GM23248 (cell line): ENCODE results near the gene TUBA4A.

Source experiments
- EZH2 ChIP-seq: fragments of 200-600 bp; sonication (generic); IDR thresholded peaks from 2 replicates; pipeline ENCODE4 v1.6.1; 2018; ENCODE audit warnings: antibody characterized with exemption, mild to moderate bottlenecking; ENCODE audit not compliant: insufficient read depth, poor library complexity, severe bottlenecking
- EZH2phosphoT487 ChIP-seq: fragments of 200-600 bp; sonication (generic); IDR thresholded peaks from 2 replicates; pipeline ENCODE4 v1.6.1; 2018; ENCODE audit warnings: antibody characterized with exemption, moderate library complexity, mild to moderate bottlenecking, low read depth; ENCODE audit not compliant: insufficient read depth

GRCh38 chr2:219286436-219287115 is 32.9 kb upstream of the TUBA4A start:
- no peak for TF ChIP-seq EZH2phosphoT487
- no peak for TF ChIP-seq EZH2
